ENCODE measurements around the gene AGAP2. TPM values are rescaled to one million over a fixed set of nuclear protein-coding genes. Genes with fewer than 3 reads are reported as not detected.
A peak's percentile ranks its signal among the peaks of the same experiment; 100 is the strongest.

Gene AGAP2
- total RNA-seq, 1 donor from 2014 or later, result 0.14 TPM

- Mint-ChIP-seq H3K9me3 (ENCODE audit: unreplicated experiment) (no peaks in the 10 kb centered on the region), H3K4me3 (ENCODE audit: unreplicated experiment) (no peak overlapping the region), H3K27me3 (ENCODE audit: low read depth, unreplicated experiment) (peaks cover 50% of the 10 kb centered on the region), H3K4me1 (ENCODE audit: low read depth, unreplicated experiment) (peaks cover 5% of the 10 kb centered on the region), H3K27ac (ENCODE audit: unreplicated experiment) (no peak overlapping the region), H3K36me3 (ENCODE audit: low read depth, unreplicated experiment) (peaks cover 20% of the 10 kb centered on the region)
- DNase-seq (ENCODE audit: low read depth), result no peak
- Histone ChIP-seq H3K27me3 (ENCODE audit: insufficient read depth, low read length) (peaks cover 36% of the 10 kb centered on the region), H3K4me1 (ENCODE audit: insufficient read depth, low read length) (peaks cover 26% of the 10 kb centered on the region), H3K79me2 (ENCODE audit: insufficient read depth, low read length) (no peaks in the 10 kb centered on the region), H2AFZ (ENCODE audit: low read depth, low read length) (peak overlapping the region; percentile 49), H3K4me3 (ENCODE audit: insufficient read depth, low read depth, low read length) (peak overlapping the region; percentile 44), H3K9ac (ENCODE audit: low read length) (peak overlapping the region; percentile 31), H4K20me1 (ENCODE audit: insufficient read depth, low read length) (peaks cover 10% of the 10 kb centered on the region), H3K4me2 (ENCODE audit: low read length) (peak overlapping the region; percentile 80), H3K36me3 (ENCODE audit: insufficient read depth, low read length) (no peaks in the 10 kb centered on the region), H3K9me3 (ENCODE audit: insufficient read depth, low read depth, low read length) (no peaks in the 10 kb centered on the region), H3K27ac (ENCODE audit: low read depth, low read length) (no peak overlapping the region)
- no peak for FAIRE-seq
- no peak for TF ChIP-seq CTCF (IDR thresholded peaks at IDR 0.05; ENCODE audit: insufficient read depth, low read depth, low read length)
- TF ChIP-seq EZH2 (IDR thresholded peaks at IDR 0.05; ENCODE audit: insufficient read depth, low read length), result no peak
These were observed 26.1 kb upstream of the AGAP2 start for GRCh38 chr12:57764662-57765002.

GRCh38 chr12:57763881-57764661 lies 25.5 kb upstream of the AGAP2 start:
- H3K27me3 Mint-ChIP-seq (ENCODE audit: low read depth, unreplicated experiment), result peaks cover 50% of the 10 kb centered on the region
- H3K79me2 ChIP-seq (ENCODE audit: insufficient read depth, low read length), result no peaks in the 10 kb centered on the region
- peaks cover 19% of the 10 kb centered on the region for H3K36me3 Mint-ChIP-seq (ENCODE audit: low read depth, unreplicated experiment)
- H3K9ac ChIP-seq (ENCODE audit: low read length), result no peak overlapping the region
- H3K4me2 ChIP-seq (ENCODE audit: low read length), result peak overlapping the region; percentile 80
- no peaks in the 10 kb centered on the region for H3K9me3 ChIP-seq (ENCODE audit: insufficient read depth, low read depth, low read length)
- DNase-seq (ENCODE audit: low read depth), result no peak
- FAIRE-seq, result no peak
- H3K27ac ChIP-seq (ENCODE audit: low read depth, low read length), result no peak overlapping the region
- no peak overlapping the region for H3K4me3 Mint-ChIP-seq (ENCODE audit: unreplicated experiment)
- H3K9me3 Mint-ChIP-seq (ENCODE audit: unreplicated experiment), result no peaks in the 10 kb centered on the region
- no peak overlapping the region for H2AFZ ChIP-seq (ENCODE audit: low read depth, low read length)
- no peaks in the 10 kb centered on the region for H3K36me3 ChIP-seq (ENCODE audit: insufficient read depth, low read length)
- peaks cover 10% of the 10 kb centered on the region for H4K20me1 ChIP-seq (ENCODE audit: insufficient read depth, low read length)
- peaks cover 36% of the 10 kb centered on the region for H3K27me3 ChIP-seq (ENCODE audit: insufficient read depth, low read length)
- peaks cover 5% of the 10 kb centered on the region for H3K4me1 Mint-ChIP-seq (ENCODE audit: low read depth, unreplicated experiment)
- no peak overlapping the region for H3K4me3 ChIP-seq (ENCODE audit: insufficient read depth, low read depth, low read length)
- H3K27ac Mint-ChIP-seq (ENCODE audit: unreplicated experiment), result peak overlapping the region; percentile 50
- TF ChIP-seq CTCF (IDR thresholded peaks at IDR 0.05; ENCODE audit: insufficient read depth, low read depth, low read length), result no peak
- no peak for TF ChIP-seq EZH2 (IDR thresholded peaks at IDR 0.05; ENCODE audit: insufficient read depth, low read length)
- peaks cover 26% of the 10 kb centered on the region for H3K4me1 ChIP-seq (ENCODE audit: insufficient read depth, low read length)

GRCh38 chr12:57762463-57762862 lies 23.9 kb upstream of the AGAP2 start:
- H3K4me3 Mint-ChIP-seq (ENCODE audit: unreplicated experiment), result no peak overlapping the region
- no peak overlapping the region for H3K27ac Mint-ChIP-seq (ENCODE audit: unreplicated experiment)

More at GRCh38 chr12:57762463-57762862, 23.9 kb upstream of the AGAP2 start:
- Mint-ChIP-seq H3K27me3 (ENCODE audit: low read depth, unreplicated experiment) (peaks cover 49% of the 10 kb centered on the region), H3K9me3 (ENCODE audit: unreplicated experiment) (no peaks in the 10 kb centered on the region), H3K4me1 (ENCODE audit: low read depth, unreplicated experiment) (peaks cover 5% of the 10 kb centered on the region), H3K36me3 (ENCODE audit: low read depth, unreplicated experiment) (peaks cover 19% of the 10 kb centered on the region)
- H3K9me3 ChIP-seq (ENCODE audit: insufficient read depth, low read depth, low read length), result no peaks in the 10 kb centered on the region
- DNase-seq (ENCODE audit: low read depth), result no peak
- no peak overlapping the region for H3K27ac ChIP-seq (ENCODE audit: low read depth, low read length)
- H3K27me3 ChIP-seq (ENCODE audit: insufficient read depth, low read length), result peaks cover 36% of the 10 kb centered on the region
- H3K4me1 ChIP-seq (ENCODE audit: insufficient read depth, low read length), result peaks cover 26% of the 10 kb centered on the region
- H3K79me2 ChIP-seq (ENCODE audit: insufficient read depth, low read length), result no peaks in the 10 kb centered on the region
- no peaks in the 10 kb centered on the region for H3K36me3 ChIP-seq (ENCODE audit: insufficient read depth, low read length)
- no peak overlapping the region for H2AFZ ChIP-seq (ENCODE audit: low read depth, low read length)
- H3K4me2 ChIP-seq (ENCODE audit: low read length), result no peak overlapping the region
- FAIRE-seq, result no peak
- H3K9ac ChIP-seq (ENCODE audit: low read length), result no peak overlapping the region
- no peak overlapping the region for H3K4me3 ChIP-seq (ENCODE audit: insufficient read depth, low read depth, low read length)
- no peak for TF ChIP-seq CTCF (IDR thresholded peaks at IDR 0.05; ENCODE audit: insufficient read depth, low read depth, low read length)
- TF ChIP-seq EZH2 (IDR thresholded peaks at IDR 0.05; ENCODE audit: insufficient read depth, low read length), result no peak
- peaks cover 10% of the 10 kb centered on the region for H4K20me1 ChIP-seq (ENCODE audit: insufficient read depth, low read length)
